ENCODE measurements around the gene SYT5. TPM values are rescaled to one million over a fixed set of nuclear protein-coding genes. Genes with fewer than 3 reads are reported as not detected.
A peak's percentile ranks its signal among the peaks of the same experiment; 100 is the strongest.

Gene SYT5
- total RNA-seq, 1 donor from 2014 or later: 1.6 TPM

DNA sequence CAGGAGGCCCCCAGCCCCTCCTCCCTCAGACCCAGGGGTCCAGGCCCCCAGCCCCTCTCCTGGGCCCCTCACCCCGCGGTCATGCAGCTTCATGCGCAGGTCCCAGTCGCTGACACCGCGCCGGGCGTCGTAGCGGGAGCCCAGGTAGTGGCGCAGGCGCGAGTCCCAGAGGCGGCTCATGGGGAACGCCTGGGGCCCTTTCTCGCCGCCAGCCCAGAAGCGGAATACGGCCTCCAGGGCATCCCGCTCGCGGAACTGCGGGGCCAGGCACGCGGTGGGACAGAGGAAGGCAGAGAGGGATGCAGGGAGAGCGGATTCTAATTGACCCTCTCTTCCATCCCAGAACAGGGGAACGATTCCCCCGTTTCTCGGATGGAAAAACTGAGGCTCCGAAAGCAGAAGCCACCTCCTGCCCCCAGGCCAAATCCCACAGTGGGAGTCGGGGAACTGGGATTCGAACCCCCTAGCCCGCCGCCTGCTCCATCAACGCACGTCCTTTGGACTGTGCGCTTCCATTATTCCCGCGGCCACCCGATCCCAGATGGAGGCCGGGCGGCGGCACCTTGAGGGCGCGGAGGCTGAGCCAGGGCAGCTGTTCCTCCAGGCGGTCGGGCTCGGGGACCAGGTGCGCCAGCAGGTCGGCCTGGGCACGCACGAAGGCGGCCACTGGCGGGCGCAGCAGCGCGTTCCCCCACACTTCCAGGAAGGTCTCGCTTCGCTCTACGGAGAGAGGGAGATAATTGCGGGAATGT is 18.3 kb downstream of the SYT5 start:
- H3K36me3 Mint-ChIP-seq (ENCODE audit: low read depth, unreplicated experiment): no peaks in the 10 kb centered on the region
- TF ChIP-seq, protein P1, sequence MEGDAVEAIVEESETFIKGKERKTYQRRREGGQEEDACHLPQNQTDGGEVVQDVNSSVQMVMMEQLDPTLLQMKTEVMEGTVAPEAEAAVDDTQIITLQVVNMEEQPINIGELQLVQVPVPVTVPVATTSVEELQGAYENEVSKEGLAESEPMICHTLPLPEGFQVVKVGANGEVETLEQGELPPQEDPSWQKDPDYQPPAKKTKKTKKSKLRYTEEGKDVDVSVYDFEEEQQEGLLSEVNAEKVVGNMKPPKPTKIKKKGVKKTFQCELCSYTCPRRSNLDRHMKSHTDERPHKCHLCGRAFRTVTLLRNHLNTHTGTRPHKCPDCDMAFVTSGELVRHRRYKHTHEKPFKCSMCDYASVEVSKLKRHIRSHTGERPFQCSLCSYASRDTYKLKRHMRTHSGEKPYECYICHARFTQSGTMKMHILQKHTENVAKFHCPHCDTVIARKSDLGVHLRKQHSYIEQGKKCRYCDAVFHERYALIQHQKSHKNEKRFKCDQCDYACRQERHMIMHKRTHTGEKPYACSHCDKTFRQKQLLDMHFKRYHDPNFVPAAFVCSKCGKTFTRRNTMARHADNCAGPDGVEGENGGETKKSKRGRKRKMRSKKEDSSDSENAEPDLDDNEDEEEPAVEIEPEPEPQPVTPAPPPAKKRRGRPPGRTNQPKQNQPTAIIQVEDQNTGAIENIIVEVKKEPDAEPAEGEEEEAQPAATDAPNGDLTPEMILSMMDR (IDR thresholded peaks at IDR 0.05; ENCODE audit: unreplicated experiment): no peak
- H3K4me3 Mint-ChIP-seq (ENCODE audit: unreplicated experiment): no peak overlapping the region
- peaks cover 1% of the 10 kb centered on the region for H3K4me1 Mint-ChIP-seq (ENCODE audit: unreplicated experiment)
- no peak overlapping the region for H3K27ac Mint-ChIP-seq (ENCODE audit: unreplicated experiment)
- H3K9me3 Mint-ChIP-seq (ENCODE audit: unreplicated experiment): no peaks in the 10 kb centered on the region
- DNase-seq (ENCODE audit: low spot score): no peak
- H3K27me3 Mint-ChIP-seq (ENCODE audit: unreplicated experiment): peaks cover 6% of the 10 kb centered on the region

DNA sequence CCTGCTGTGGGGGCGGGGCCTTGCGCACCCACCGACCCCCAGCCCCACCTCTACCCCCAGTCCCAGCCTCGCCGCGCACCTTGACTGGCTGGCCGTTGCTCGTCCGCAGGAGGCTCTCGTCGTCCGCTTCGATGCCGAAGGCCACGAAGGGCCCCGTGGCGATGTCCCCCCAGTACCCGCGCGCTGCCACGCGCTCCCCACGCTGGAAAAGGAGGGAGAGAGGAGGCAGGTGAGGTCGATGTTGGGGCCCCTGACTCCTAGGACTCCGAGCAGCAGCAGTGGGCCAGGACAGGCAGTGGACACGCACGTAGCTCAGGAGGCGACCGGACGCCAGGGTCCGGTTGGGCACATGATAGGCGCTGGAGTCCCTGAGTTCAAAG is 19.1 kb downstream of the SYT5 start:
- no peak overlapping the region for H3K4me3 Mint-ChIP-seq (ENCODE audit: unreplicated experiment)
- no peak for DNase-seq (ENCODE audit: low spot score)
- H3K27ac Mint-ChIP-seq (ENCODE audit: unreplicated experiment): no peak overlapping the region
- TF ChIP-seq, protein P1 (IDR thresholded peaks at IDR 0.05; ENCODE audit: unreplicated experiment): no peak
- no peaks in the 10 kb centered on the region for H3K9me3 Mint-ChIP-seq (ENCODE audit: unreplicated experiment)
- H3K27me3 Mint-ChIP-seq (ENCODE audit: unreplicated experiment): peaks cover 11% of the 10 kb centered on the region
- H3K4me1 Mint-ChIP-seq (ENCODE audit: unreplicated experiment): no peaks in the 10 kb centered on the region
- no peaks in the 10 kb centered on the region for H3K36me3 Mint-ChIP-seq (ENCODE audit: low read depth, unreplicated experiment)

- TF ChIP-seq, protein P1 (IDR thresholded peaks at IDR 0.05; ENCODE audit: unreplicated experiment): peak; percentile 85
Observed at GRCh38 chr19:55160128-55160985, 19.7 kb downstream of the SYT5 start.

GRCh38 chr19:55158848-55159749 is 21.0 kb downstream of the SYT5 start:
- TF ChIP-seq, protein P1 (IDR thresholded peaks at IDR 0.05; ENCODE audit: unreplicated experiment): no peak
- peaks cover 4% of the 10 kb centered on the region for H3K4me1 Mint-ChIP-seq (ENCODE audit: unreplicated experiment)
- no peak for DNase-seq (ENCODE audit: low spot score)
- no peak overlapping the region for H3K27ac Mint-ChIP-seq (ENCODE audit: unreplicated experiment)
- H3K27me3 Mint-ChIP-seq (ENCODE audit: unreplicated experiment): peaks cover 10% of the 10 kb centered on the region
- H3K36me3 Mint-ChIP-seq (ENCODE audit: low read depth, unreplicated experiment): peaks cover 6% of the 10 kb centered on the region
- no peak overlapping the region for H3K4me3 Mint-ChIP-seq (ENCODE audit: unreplicated experiment)
- no peaks in the 10 kb centered on the region for H3K9me3 Mint-ChIP-seq (ENCODE audit: unreplicated experiment)

More at GRCh38 chr19:55160128-55160985, 19.7 kb downstream of the SYT5 start:
- DNase-seq (ENCODE audit: low spot score): peak; percentile 95
- Mint-ChIP-seq H3K27me3 (ENCODE audit: unreplicated experiment) (peaks cover 10% of the 10 kb centered on the region), H3K4me3 (ENCODE audit: unreplicated experiment) (peak overlapping the region; percentile 37), H3K36me3 (ENCODE audit: low read depth, unreplicated experiment) (no peaks in the 10 kb centered on the region), H3K4me1 (ENCODE audit: unreplicated experiment) (no peaks in the 10 kb centered on the region), H3K9me3 (ENCODE audit: unreplicated experiment) (no peaks in the 10 kb centered on the region), H3K27ac (ENCODE audit: unreplicated experiment) (no peak overlapping the region)

All from endothelial cell (in vitro differentiated cells).